GM23338 (cell line): ENCODE results near the gene MFRP. TPM values are rescaled to one million over a fixed set of nuclear protein-coding genes. Genes with fewer than 3 reads are reported as not detected.

ENCODE experiments used
- ATAC-seq: fragments of 200-7000 bp; cut with Tn5 transposase; 3 replicates; pipeline ENCODE4 v1.9.1; 2020
- DNase-seq: peaks from one replicate; pipeline ENCODE4 v3.0.0-alpha.2; 2015; ENCODE audit warnings: low spot score
- H2AFZ ChIP-seq: fragments of 200-600 bp; sonication (generic); 2 replicates; pipeline ENCODE4 v1.8.0; 2016; ENCODE audit warnings: antibody characterized with exemption, mild to moderate bottlenecking, moderate library complexity
- H3F3A ChIP-seq: fragments of 200-600 bp; sonication (generic); replicated peaks from 2 replicates; pipeline ENCODE4 v1.8.0; 2017; ENCODE audit warnings: antibody characterized with exemption, mixed run types, low read depth
- H3K27ac ChIP-seq: fragments of 200-600 bp; sonication (generic); 2 replicates; pipeline ENCODE4 v1.6.1; 2016; ENCODE audit warnings: low read depth
- H3K27me3 ChIP-seq: fragments of 200-600 bp; sonication (generic); 2 replicates; pipeline ENCODE4 v1.8.0; 2016; ENCODE audit warnings: mild to moderate bottlenecking, mixed run types, moderate library complexity; ENCODE audit not compliant: insufficient read depth
- H3K36me3 ChIP-seq: fragments of 200-600 bp; sonication (generic); 2 replicates; pipeline ENCODE4 v1.8.0; 2016; ENCODE audit warnings: mild to moderate bottlenecking; ENCODE audit not compliant: insufficient read depth
- H3K4me1 ChIP-seq: fragments of 200-600 bp; sonication (generic); 2 replicates; pipeline ENCODE4 v1.8.0; 2016; ENCODE audit warnings: mild to moderate bottlenecking, moderate library complexity; ENCODE audit not compliant: insufficient read depth
- H3K4me2 ChIP-seq: fragments of 200-600 bp; sonication (generic); 2 replicates; pipeline ENCODE4 v1.7.1; 2017; ENCODE audit warnings: mixed run types
- H3K4me3 ChIP-seq: fragments of 200-600 bp; sonication (generic); 2 replicates; pipeline ENCODE4 v1.6.1; 2016; ENCODE audit warnings: mixed run types
- H3K79me2 ChIP-seq: fragments of 200-600 bp; sonication (generic); replicated peaks from 2 replicates; pipeline ENCODE4 v1.8.0; 2017; ENCODE audit warnings: mild to moderate bottlenecking; ENCODE audit not compliant: insufficient read depth
- H3K9me2 ChIP-seq: fragments of 200-600 bp; sonication (generic); 2 replicates; pipeline ENCODE4 v1.8.0; 2017; ENCODE audit not compliant: insufficient read depth
- H4K20me1 ChIP-seq: fragments of 200-600 bp; sonication (generic); replicated peaks from 2 replicates; pipeline ENCODE4 v1.8.0; 2017; ENCODE audit warnings: mild to moderate bottlenecking; ENCODE audit not compliant: insufficient read depth
- H3K27ac Mint-ChIP-seq: 2 replicates; pipeline ENCODE4 v1.8.0; 2020; ENCODE audit warnings: inconsistent platforms, mild to moderate bottlenecking, moderate library complexity, mixed read lengths
- H3K27me3 Mint-ChIP-seq: 3 replicates; pipeline ENCODE4 v1.8.0; 2022; ENCODE audit warnings: low read depth, mild to moderate bottlenecking, moderate library complexity, mixed read lengths, inconsistent platforms; ENCODE audit not compliant: insufficient read depth, poor library complexity
- H3K36me3 Mint-ChIP-seq: 3 replicates; pipeline ENCODE4 v1.8.0; 2021; ENCODE audit warnings: low read depth, mild to moderate bottlenecking, inconsistent platforms, moderate library complexity, mixed read lengths
- H3K4me1 Mint-ChIP-seq: 3 replicates; pipeline ENCODE4 v1.8.0; 2020; ENCODE audit warnings: mild to moderate bottlenecking, inconsistent platforms, mixed read lengths
- H3K4me3 Mint-ChIP-seq: 3 replicates; pipeline ENCODE4 v1.8.0; 2021; ENCODE audit warnings: moderate library complexity, mild to moderate bottlenecking, inconsistent platforms, mixed read lengths
- H3K9me3 Mint-ChIP-seq: 3 replicates; pipeline ENCODE4 v1.8.0; 2020; ENCODE audit warnings: moderate library complexity, mild to moderate bottlenecking, inconsistent platforms, mixed read lengths
- CREB1 ChIP-seq: fragments of 250-450 bp; sonication (Bioruptor Pico); IDR thresholded peaks from 2 replicates; pipeline ENCODE4 v1.5.0; 2020; ENCODE audit warnings: low read depth, mild to moderate bottlenecking, moderate library complexity
- CTCF ChIP-seq, 2 experiments: fragments of 200-600 bp in 1 of 2; sonication (generic) in 1 of 2; conservative IDR thresholded peaks; 2 replicates each; pipeline versions ENCODE4 v1.5.1 to v1.6.1; 2016 to 2017; ENCODE audit warnings: antibody characterized with exemption in 2 of 2, low read depth in 2 of 2, mild to moderate bottlenecking in 2 of 2, moderate library complexity in 1 of 2
- ETS1 ChIP-seq: IDR thresholded peaks from 2 replicates; pipeline ENCODE4 v1.6.1; 2016; ENCODE audit warnings: antibody characterized with exemption
- EZH2 ChIP-seq: fragments of 200-600 bp; sonication (generic); IDR thresholded peaks from one replicate; pipeline ENCODE4 v1.8.0; 2017; ENCODE audit warnings: antibody characterized with exemption, mild to moderate bottlenecking, low read depth; ENCODE audit not compliant: unreplicated experiment
- EZH2phosphoT487 ChIP-seq: fragments of 200-600 bp; sonication (generic); IDR thresholded peaks from one replicate; pipeline ENCODE4 v1.8.1; 2018; ENCODE audit warnings: antibody characterized with exemption; ENCODE audit not compliant: unreplicated experiment
- JUNB ChIP-seq: IDR thresholded peaks from one replicate; pipeline ENCODE4 v1.6.1; 2016; ENCODE audit warnings: antibody characterized with exemption; ENCODE audit not compliant: unreplicated experiment
- REST ChIP-seq: IDR thresholded peaks from one replicate; pipeline ENCODE4 v1.6.1; 2018; ENCODE audit warnings: antibody characterized with exemption; ENCODE audit not compliant: unreplicated experiment
- STAT1 ChIP-seq: IDR thresholded peaks from one replicate; pipeline ENCODE4 v1.6.1; 2016; ENCODE audit warnings: antibody characterized with exemption; ENCODE audit not compliant: unreplicated experiment
- ZNF114 ChIP-seq: fragments of 250-450 bp; sonication (Bioruptor Pico); IDR thresholded peaks from 2 replicates; pipeline ENCODE4 v1.5.0; 2020; ENCODE audit warnings: mild to moderate bottlenecking, moderate library complexity
- ZNF331 ChIP-seq: fragments of 250-450 bp; sonication (Bioruptor Pico); IDR thresholded peaks from 2 replicates; pipeline ENCODE4 v1.5.0; 2020; ENCODE audit warnings: low read depth, mild to moderate bottlenecking, moderate library complexity
- ZNF462 ChIP-seq: fragments of 250-450 bp; sonication (Bioruptor Pico); IDR thresholded peaks from 2 replicates; pipeline ENCODE4 v1.5.0; 2020; ENCODE audit warnings: mild to moderate bottlenecking, moderate library complexity
- polyA plus RNA-seq: library from polyadenylated mRNA; unstranded; fragments of >200 nt; fragmentation: Nextera tagmentation; extraction: Ambion mirVana; gene quantifications from 2 replicates; pipeline ENCODE4 v1.2.1, GENCODE V29; 2016
- total RNA-seq: library from RNA; depleted of rRNA; stranded (reverse); fragments of >200 nt; shearing (Covaris generic); gene quantifications from 2 replicates; pipeline ENCODE4 v1.2.3, GENCODE V29; 2014

MFRP gene
- total and polyA plus RNA-seq, 2 experiments from 2014 or later, result 0.03 TPM; not detected in 1

- H3K9me2 ChIP-seq, result no peaks in the 10 kb centered on the region
- no peaks in the 10 kb centered on the region; the same call in 1 of the 2 replicates for H3K36me3 ChIP-seq
- peaks cover 16% of the 10 kb centered on the region; the same call in 2 of the 3 replicates for H3K36me3 Mint-ChIP-seq
- H3K27ac ChIP-seq, result no peak overlapping the region
- H3K27me3 Mint-ChIP-seq, result peaks cover 45% of the 10 kb centered on the region
- H3F3A ChIP-seq, result peaks cover 16% of the 10 kb centered on the region
- peaks cover 48% of the 10 kb centered on the region for H3K27me3 ChIP-seq
- ATAC-seq (no peak), DNase-seq (peak; percentile 24)
- H4K20me1 ChIP-seq, result no peaks in the 10 kb centered on the region
- H3K4me1 ChIP-seq, result peaks cover 40% of the 10 kb centered on the region
- H3K79me2 ChIP-seq, result peaks cover 22% of the 10 kb centered on the region
- peak overlapping the region; percentile 76 for H3K4me3 ChIP-seq
- no peaks in the 10 kb centered on the region; the same call in 2 of the 3 replicates for H3K9me3 Mint-ChIP-seq
- H3K4me3 Mint-ChIP-seq, result peak overlapping the region; percentile 100
- peak overlapping the region; percentile 38; the same call in 1 of the 2 replicates for H2AFZ ChIP-seq
- H3K4me1 Mint-ChIP-seq, result peaks cover 49% of the 10 kb centered on the region
- H3K27ac Mint-ChIP-seq, result no peak overlapping the region
- peak overlapping the region; percentile 79 for H3K4me2 ChIP-seq
- TF ChIP-seq EZH2, result no peak
- TF ChIP-seq CTCF (conservative IDR thresholded peaks at IDR 0.05; ENCODE audit: low read depth in 2 of 2), result no peak
- no peak for TF ChIP-seq ZNF114 (CRISPR knock-in tag)
- TF ChIP-seq ETS1, result no peak
- TF ChIP-seq JUNB, result no peak
- TF ChIP-seq ZNF462 (CRISPR knock-in tag), result no peak
- TF ChIP-seq CREB1 (CRISPR knock-in tag), result no peak
- TF ChIP-seq ZNF331 (CRISPR knock-in tag), result no peak
- TF ChIP-seq EZH2phosphoT487, result no peak
- no peak for TF ChIP-seq STAT1
- no peak for TF ChIP-seq REST
Observed at GRCh38 chr11:119338965-119339588, 7.4 kb downstream of the MFRP start.
